ENCODE measurements around the gene IBSP.

Gene IBSP

DNA sequence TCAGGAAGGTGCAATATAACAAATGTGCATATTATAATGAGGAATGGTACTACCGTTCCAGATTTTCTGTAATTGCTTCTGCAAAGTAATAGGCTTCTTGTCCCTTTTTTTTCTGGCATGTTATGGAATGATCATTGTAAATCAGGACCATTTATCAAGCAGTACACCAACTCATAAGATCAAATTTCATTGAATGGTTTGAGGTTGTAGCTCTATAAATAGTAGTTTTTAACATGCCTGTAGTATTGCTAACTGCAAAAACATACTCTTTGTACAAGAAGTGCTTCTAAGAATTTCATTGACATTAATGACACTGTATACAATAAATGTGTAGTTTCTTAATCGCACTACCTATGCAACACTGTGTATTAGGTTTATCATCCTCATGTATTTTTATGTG, 12.6 kb downstream of the IBSP start:
- TF ChIP-seq POLR2AphosphoS5 (IDR thresholded peaks at IDR 0.05; ENCODE audit: low read depth, low read length) (no peak), SIN3A (IDR thresholded peaks at IDR 0.05; ENCODE audit: borderline replicate concordance, insufficient read depth, low read length) (no peak), FOXP2 (optimal IDR thresholded peaks at IDR 0.05; ENCODE audit: borderline replicate concordance, extremely low read depth, extremely low read length, insufficient read depth) (no peak), TAF1 (IDR thresholded peaks at IDR 0.05; ENCODE audit: borderline replicate concordance, insufficient read depth, low read length) (no peak)
- TF ChIP-seq, protein P1, sequence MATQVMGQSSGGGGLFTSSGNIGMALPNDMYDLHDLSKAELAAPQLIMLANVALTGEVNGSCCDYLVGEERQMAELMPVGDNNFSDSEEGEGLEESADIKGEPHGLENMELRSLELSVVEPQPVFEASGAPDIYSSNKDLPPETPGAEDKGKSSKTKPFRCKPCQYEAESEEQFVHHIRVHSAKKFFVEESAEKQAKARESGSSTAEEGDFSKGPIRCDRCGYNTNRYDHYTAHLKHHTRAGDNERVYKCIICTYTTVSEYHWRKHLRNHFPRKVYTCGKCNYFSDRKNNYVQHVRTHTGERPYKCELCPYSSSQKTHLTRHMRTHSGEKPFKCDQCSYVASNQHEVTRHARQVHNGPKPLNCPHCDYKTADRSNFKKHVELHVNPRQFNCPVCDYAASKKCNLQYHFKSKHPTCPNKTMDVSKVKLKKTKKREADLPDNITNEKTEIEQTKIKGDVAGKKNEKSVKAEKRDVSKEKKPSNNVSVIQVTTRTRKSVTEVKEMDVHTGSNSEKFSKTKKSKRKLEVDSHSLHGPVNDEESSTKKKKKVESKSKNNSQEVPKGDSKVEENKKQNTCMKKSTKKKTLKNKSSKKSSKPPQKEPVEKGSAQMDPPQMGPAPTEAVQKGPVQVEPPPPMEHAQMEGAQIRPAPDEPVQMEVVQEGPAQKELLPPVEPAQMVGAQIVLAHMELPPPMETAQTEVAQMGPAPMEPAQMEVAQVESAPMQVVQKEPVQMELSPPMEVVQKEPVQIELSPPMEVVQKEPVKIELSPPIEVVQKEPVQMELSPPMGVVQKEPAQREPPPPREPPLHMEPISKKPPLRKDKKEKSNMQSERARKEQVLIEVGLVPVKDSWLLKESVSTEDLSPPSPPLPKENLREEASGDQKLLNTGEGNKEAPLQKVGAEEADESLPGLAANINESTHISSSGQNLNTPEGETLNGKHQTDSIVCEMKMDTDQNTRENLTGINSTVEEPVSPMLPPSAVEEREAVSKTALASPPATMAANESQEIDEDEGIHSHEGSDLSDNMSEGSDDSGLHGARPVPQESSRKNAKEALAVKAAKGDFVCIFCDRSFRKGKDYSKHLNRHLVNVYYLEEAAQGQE (IDR thresholded peaks at IDR 0.05; ENCODE audit: insufficient read depth in 1 of 2, low read depth in 2 of 2, low read length in 2 of 2): no peak

DNA sequence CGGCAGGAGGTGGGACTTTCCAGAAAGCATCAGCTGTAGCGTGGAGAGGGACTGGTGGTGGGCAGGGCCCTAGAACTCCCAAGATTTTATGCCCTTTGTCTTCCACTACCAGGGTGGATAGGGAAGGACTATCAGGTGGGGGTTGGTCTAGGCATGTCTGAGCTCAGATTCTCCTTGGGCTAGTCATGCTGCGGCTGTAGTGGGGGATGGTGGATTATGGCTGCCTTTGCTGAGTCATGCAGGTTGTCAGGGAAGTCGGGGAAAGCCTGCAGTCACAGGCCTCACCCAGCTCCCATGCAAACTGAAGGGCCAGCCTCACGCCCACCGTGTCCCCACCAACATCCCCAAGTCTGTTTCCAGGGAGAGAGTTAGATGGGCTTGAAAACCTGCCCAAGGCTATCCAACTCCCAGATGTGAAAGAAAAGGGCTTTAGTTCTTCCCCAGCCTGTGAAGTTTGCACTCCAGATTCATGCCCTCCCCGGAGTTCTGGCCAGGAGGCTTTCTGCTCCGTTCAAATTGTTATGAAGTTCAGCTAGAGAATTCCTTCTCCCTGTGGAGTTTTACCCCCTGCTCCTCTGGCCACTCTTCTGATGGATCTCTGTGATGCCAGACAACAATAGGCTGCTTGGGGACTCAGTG, 20.0 kb downstream of the IBSP start:
- TF ChIP-seq SIN3A (IDR thresholded peaks at IDR 0.05; ENCODE audit: borderline replicate concordance, insufficient read depth, low read length): no peak
- TF ChIP-seq POLR2AphosphoS5 (IDR thresholded peaks at IDR 0.05; ENCODE audit: low read depth, low read length): no peak
- no peak for TF ChIP-seq TAF1 (IDR thresholded peaks at IDR 0.05; ENCODE audit: borderline replicate concordance, insufficient read depth, low read length)
- TF ChIP-seq FOXP2 (optimal IDR thresholded peaks at IDR 0.05; ENCODE audit: borderline replicate concordance, extremely low read depth, extremely low read length, insufficient read depth): no peak
- TF ChIP-seq, protein P1 (IDR thresholded peaks at IDR 0.05; ENCODE audit: insufficient read depth in 1 of 2, low read depth in 2 of 2, low read length in 2 of 2): no peak

- no peak for TF ChIP-seq TAF1 (IDR thresholded peaks at IDR 0.05; ENCODE audit: borderline replicate concordance, insufficient read depth, low read length)
- TF ChIP-seq POLR2AphosphoS5 (IDR thresholded peaks at IDR 0.05; ENCODE audit: low read depth, low read length): no peak
- TF ChIP-seq, protein P1 (IDR thresholded peaks at IDR 0.05; ENCODE audit: insufficient read depth in 1 of 2, low read depth in 2 of 2, low read length in 2 of 2): no peak
- no peak for TF ChIP-seq SIN3A (IDR thresholded peaks at IDR 0.05; ENCODE audit: borderline replicate concordance, insufficient read depth, low read length)
- no peak for TF ChIP-seq FOXP2 (optimal IDR thresholded peaks at IDR 0.05; ENCODE audit: borderline replicate concordance, extremely low read depth, extremely low read length, insufficient read depth)
These were observed 23.8 kb downstream of the IBSP start for GRCh38 chr4:87823200-87823599.

DNA sequence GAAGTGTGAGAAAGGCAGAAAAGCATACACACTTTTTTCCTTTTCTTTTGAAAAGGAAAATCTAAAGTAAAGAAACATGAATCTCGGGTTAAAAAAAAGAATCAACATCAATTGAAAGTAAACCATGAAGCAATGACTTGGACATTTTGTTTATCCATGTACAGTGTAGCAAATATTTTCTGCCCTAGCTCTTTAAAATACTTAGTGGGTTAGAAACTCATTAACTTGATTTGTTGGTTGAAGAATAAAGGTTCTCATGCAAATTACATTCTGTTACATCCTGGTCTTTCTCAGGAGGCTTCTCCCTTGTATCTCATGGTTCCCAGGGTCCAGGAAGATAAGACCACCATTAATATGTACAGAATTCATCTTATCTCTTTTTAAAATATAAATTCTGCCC, 24.4 kb downstream of the IBSP start:
- TF ChIP-seq POLR2AphosphoS5 (IDR thresholded peaks at IDR 0.05; ENCODE audit: low read depth, low read length): no peak
- TF ChIP-seq SIN3A (IDR thresholded peaks at IDR 0.05; ENCODE audit: borderline replicate concordance, insufficient read depth, low read length): no peak
- TF ChIP-seq, protein P1 (IDR thresholded peaks at IDR 0.05; ENCODE audit: insufficient read depth in 1 of 2, low read depth in 2 of 2, low read length in 2 of 2): no peak
- no peak for TF ChIP-seq FOXP2 (optimal IDR thresholded peaks at IDR 0.05; ENCODE audit: borderline replicate concordance, extremely low read depth, extremely low read length, insufficient read depth)
- TF ChIP-seq TAF1 (IDR thresholded peaks at IDR 0.05; ENCODE audit: borderline replicate concordance, insufficient read depth, low read length): no peak

All from PFSK-1 (cell line).